ENCODE results near the gene PPP1R16B.

Gene PPP1R16B

DNA sequence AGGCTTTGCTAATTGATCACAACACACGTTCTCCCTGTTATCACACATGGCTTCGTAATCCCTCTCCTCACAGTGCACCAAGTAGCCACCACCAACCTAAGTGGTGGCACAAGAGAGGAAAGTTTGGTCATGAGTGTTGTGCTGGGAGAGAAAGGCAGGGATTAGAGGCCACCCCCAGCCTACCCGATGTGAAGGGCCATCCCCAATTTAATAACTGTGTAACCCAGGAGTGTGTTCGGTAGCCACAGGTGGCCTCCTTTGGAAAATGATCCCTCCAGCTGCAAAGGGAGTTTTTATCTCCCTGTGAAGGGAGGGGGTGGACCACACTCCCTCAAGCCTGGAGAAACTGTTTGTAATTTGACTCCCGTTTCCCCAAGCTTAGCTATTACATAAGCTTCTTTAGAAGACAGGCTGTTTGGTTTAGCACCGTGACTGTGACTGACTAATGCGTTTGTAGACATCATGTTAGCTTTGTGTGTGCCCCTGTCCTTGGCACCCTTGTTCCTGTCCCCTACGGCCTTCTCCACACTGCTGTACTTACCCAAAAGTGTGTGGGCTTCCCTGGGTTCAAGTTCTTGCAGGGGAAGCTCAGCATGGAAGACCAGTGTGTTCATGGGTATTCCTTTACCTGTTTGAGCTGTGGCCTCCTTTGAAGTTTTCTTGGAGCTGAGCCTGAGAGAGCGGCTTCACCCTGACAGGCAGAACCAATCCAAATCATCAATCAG is 20.6 kb downstream of the PPP1R16B start:
- no peak for DNase-seq (ENCODE audit: low read depth in 1 of 2, low spot score in 1 of 2)

DNA sequence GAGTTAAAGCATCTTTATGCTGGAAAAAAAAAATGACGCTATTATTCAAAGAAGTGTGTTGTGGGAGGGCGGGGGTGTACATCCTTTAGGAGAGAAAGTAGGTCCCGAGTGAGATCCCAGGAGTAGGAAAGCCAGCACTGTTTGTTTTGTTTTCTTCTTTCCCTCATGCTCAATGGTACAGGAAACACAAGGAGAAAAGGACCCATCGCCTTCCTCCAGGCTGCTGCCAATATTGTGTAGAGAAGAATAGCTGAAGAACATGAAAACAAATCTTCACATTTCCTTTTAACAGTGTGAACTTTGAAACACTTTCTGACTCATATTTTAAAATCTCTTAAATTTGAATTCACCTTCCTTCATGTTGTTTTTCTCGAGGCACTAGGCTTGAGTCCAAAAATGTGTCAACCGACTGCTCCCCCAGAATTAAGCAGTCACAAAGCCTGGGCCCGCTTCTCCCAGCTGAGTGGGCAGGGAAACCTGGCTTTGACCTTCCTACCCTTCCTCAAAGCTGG is 22.3 kb downstream of the PPP1R16B start:
- no peak for DNase-seq (ENCODE audit: low read depth in 1 of 2, low spot score in 1 of 2)

DNA sequence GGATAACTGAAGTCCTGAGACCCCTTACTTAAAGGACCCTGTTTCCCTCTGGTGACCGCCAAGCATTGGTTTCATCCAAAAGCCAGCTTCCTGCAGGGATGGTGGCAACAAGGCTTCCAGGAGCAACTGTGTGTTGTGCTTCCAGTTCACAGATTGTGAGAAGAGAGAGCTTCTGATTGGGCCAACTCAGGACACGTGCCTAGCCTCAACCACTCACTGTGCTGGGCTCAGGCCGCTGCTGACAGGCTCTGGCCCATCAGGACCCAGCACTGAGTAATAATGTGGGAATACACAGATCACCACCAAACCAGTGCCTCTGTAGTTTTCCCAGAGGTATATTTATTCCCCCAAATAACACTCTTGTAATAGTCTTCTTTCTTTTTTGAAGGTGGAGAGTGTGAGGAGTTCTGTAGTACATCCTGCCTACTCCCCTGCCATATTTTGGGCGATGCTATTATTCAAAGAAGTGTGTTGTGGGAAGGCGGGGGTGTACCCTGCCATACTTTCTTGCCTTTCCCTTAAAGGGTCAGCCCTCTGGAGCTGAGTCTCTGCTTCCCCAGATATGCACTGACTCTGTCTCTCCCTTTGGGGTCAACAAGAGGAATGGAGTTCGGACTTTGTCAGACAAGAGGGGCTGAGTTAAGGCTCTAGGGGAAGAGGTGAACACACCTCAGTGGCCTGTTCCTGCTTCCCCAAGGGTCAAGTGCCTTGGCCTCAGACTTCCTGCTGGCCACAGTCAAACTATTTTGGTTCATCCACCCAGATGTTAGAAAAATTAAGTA is 23.2 kb downstream of the PPP1R16B start:
- DNase-seq (ENCODE audit: low read depth in 1 of 2, low spot score in 1 of 2): no peak

DNA sequence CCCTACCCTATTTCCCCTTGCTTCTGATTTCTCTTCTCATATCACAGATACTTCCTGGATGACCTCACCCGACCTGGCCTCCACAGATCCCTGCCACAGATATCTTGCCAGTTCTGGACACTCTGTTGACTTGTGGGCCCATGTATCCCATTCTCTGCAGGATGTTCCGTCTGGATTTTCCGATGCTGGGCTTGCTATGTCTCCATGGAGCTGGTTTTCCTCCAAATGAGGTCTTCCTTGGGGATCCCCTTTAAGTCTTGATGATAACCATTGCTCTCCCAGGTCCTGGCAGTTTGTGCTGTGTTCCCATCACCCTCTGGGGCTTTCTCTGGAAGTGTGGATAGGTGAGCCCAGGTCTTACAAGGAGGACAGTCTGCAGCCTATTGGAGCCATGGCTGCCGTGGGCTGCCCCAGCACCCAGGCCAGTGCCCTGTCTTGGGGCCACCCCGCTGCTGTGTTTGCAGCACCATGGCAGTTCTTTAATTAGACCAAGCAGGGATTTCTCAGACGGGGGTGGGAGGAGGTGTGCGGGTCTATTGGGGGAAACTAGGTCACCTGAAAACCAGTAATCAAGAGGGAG is 23.9 kb downstream of the PPP1R16B start:
- DNase-seq (ENCODE audit: low read depth in 1 of 2, low spot score in 1 of 2): no peak

DNA sequence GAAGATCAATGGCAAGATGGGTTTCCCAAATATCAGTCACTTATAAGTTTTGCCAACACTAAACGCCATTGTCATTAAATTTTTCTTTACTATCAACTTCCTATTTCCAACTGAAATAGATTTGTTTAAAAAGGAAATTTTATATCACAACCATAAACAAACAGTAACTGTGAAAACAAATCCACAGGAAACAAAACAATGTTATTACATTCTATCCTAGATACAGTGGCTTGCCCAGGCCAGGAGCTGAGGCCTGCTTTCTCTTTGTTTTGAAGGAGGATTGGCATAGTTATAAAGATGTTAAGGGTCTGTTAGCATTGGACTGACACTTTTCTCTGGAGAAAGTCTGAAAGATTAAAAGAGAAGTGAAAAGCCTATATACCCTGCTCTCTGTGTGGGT is 24.9 kb downstream of the PPP1R16B start:
- no peak for DNase-seq (ENCODE audit: low read depth in 1 of 2, low spot score in 1 of 2)

DNA sequence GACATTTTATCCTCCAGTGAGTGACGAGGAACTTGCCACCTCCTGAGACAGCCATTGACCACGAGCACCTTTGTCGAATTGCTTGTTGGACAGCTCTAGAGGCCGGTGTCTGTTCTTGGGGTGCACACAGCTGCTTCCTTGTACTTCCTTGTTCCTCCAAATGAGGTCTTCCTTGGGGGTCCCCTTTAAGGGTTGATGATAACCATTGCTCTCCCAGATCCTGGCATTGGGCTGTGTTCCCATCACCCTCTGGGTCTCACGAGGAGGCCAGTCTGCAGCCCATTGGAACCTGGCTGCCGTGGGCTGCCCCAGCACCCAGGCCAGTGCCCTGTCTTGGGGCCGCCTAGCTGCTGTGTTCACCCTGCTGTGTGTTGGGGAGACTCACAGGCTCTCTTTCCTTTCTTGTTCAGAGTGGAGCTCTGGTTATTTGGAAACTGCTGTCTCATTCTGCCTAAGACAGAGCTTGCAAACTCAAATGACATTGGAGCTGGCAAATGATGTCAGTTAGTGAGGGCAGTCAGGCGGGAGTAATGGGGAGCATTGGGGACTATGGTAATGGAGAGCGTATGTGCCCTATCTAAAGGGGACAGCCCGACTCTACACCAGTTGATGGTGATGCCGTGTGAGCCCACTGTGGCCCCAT is 25.7 kb downstream of the PPP1R16B start:
- DNase-seq (ENCODE audit: low read depth in 1 of 2, low spot score in 1 of 2): no peak

DNA sequence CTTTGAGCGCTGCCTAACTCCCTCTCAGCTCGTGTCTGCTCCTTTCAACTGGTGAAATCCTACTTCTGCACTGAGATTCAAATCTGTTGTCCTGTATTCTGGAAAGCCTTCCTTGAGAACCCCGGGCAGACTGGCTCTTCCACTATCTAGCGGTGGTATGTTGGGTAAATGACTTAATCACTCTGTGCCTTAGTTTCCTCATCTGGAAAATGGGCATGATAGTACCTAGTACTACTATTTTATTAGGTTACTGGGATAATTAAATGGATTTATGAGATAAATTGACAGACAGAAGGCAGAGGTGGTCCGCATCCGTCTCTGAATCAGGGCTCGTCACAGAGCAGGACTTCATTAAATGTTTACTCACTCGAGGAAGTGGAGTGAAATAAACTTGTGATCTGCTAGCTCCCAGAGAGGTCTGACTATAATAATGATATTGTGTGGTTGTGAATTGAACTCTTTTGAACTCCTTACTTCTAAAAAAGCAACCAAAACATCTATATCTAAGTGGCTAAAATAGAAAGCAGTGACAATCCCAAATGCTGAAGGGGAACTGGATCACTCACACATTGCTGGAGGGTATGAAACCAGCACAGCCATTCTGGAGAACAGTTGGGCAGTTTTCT is 26.6 kb downstream of the PPP1R16B start:
- DNase-seq (ENCODE audit: low read depth in 1 of 2, low spot score in 1 of 2): no peak

DNA sequence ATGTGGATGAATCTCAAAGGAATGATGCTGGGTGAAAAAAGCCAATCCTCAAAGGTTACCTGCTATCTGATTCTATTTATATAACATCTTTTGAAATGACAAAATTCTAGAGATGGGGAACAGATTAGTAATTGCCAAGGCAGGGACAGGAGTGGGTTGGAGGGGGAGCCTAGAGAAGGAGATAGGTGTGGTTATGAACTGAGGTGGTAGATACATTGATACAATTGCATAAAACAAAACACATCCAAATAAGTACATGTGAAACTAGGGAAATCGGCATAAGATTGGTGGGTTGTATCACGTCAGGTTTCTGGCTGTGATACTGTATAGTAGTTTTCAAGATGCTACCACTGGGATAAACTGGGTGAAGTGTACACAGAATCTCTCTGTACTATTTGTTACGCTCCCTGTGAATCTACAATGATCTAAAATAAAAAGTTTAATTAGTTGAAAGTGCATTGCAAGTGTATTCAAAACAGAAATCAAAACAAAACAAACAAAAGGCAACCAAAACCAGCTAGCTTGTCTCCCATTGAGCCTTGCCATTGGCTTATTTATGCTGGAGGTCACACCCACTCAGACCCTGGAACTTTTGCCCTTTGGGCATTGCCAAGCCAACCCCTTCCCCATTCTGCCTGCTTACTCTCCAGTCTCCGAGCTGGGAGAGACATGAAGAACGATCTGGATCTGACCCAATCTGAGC is 27.8 kb downstream of the PPP1R16B start:
- no peak for DNase-seq (ENCODE audit: low read depth in 1 of 2, low spot score in 1 of 2)

DNA sequence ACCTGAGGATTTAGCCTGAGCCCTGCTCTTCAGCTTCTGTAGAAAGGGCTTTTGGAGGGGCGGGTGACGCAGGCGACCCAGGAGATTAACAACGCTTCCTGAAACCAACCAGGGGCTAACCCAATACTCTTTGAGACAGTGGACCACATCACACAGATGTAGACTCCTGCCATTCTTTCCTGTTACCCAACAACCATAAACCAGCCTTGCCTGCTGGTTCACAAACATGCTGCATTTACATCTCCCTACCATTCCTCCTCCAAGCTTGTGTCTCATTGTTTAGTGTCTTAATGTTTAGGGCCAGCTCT is 28.3 kb downstream of the PPP1R16B start:
- no peak for DNase-seq (ENCODE audit: low read depth in 1 of 2, low spot score in 1 of 2)

DNA sequence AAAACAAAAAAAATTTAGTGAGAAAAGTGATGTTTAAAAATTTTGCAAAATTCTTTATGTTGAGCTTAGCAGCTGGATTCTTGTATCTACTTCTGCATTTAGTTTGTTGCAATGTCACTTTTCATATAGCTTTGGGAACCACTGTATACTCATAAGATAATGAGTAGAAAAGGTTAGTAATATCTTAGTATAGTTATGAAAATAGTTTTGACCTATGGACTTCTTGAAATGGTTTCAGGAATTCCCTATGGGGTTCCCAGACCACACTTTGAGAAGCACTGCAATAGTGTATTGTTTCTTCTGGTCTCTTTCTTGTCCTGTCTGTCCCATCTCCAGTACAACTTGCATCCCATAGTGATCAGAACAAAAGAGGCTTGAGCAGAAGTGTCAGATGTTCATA is 29.4 kb downstream of the PPP1R16B start:
- DNase-seq (ENCODE audit: low read depth in 1 of 2, low spot score in 1 of 2): no peak

DNA sequence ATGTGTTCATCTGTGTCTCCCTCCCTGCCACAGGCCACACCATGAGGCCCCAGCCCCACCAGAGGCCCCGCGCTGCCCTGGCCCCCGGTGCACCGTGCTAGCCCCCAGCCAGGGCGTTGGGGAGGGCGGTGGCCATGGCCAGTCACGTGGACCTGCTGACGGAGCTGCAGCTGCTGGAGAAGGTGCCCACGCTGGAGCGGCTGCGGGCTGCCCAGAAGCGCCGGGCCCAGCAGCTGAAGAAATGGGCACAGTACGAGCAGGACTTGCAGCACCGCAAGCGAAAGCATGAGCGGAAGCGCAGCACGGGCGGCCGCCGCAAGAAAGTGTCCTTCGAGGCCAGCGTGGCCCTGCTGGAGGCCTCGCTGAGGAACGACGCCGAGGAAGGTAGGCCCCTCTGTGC is 30.3 kb downstream of the PPP1R16B start:
- no peak for DNase-seq (ENCODE audit: low read depth in 1 of 2, low spot score in 1 of 2)

DNA sequence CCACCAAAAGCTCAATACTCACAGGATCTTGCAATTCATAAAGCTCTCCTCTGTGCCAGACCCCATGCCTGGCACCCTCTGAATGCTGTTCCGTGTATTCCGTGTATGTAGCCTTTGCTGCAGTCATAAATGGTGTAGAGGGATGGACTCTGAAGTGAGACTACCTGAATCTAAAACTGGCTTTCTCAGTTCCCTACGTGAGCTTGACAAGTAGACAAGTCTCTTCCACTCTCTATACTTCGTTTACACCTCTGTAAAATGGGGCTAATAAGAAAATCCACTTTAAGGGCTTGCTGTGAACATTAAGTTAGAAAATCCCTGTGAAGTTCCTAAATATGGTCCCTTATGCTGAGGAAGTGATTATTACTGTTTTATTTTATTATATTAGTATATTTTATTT is 31.5 kb downstream of the PPP1R16B start:
- no peak for DNase-seq (ENCODE audit: low read depth in 1 of 2, low spot score in 1 of 2)

DNA sequence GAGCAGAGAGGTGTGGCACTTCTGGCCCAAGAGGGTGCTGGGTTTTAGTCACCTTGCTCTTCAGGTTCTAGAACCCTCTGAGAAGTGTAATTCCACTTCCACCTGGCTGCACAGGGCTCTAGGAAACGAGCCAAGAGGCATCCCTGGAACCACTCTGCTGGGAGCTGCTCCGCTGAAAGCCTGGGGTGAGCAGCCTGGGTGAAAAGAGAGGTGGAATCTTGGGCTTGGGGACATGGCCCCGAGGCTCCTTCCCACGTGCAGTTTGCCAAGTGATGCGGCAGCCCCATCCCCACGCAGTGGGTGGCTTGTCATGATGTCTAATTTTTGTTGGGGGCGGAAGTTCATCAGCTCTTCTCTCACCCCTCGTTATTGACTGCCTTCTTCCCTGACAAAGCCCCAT is 32.8 kb downstream of the PPP1R16B start:
- no peak for DNase-seq (ENCODE audit: low read depth in 1 of 2, low spot score in 1 of 2)

DNA sequence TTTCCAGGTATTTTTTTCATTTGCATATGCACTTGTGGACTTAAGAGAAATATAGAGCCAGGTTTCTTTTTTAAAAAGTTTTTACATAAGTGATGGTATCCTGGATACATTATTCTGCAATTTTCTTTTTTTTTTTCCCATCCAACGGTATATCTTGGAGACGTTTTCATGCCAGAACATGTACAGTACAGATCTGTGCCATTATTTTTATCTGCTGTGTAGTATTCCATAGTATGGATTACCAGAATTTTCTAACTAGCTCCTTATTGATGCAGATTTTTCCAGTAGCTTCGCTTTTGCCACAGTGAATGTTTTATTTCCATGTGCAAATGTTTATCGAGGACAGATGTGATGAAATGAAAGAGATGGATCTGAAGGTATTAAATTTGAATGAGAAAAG is 34.1 kb downstream of the PPP1R16B start:
- no peak for DNase-seq (ENCODE audit: low read depth in 1 of 2, low spot score in 1 of 2)

DNA sequence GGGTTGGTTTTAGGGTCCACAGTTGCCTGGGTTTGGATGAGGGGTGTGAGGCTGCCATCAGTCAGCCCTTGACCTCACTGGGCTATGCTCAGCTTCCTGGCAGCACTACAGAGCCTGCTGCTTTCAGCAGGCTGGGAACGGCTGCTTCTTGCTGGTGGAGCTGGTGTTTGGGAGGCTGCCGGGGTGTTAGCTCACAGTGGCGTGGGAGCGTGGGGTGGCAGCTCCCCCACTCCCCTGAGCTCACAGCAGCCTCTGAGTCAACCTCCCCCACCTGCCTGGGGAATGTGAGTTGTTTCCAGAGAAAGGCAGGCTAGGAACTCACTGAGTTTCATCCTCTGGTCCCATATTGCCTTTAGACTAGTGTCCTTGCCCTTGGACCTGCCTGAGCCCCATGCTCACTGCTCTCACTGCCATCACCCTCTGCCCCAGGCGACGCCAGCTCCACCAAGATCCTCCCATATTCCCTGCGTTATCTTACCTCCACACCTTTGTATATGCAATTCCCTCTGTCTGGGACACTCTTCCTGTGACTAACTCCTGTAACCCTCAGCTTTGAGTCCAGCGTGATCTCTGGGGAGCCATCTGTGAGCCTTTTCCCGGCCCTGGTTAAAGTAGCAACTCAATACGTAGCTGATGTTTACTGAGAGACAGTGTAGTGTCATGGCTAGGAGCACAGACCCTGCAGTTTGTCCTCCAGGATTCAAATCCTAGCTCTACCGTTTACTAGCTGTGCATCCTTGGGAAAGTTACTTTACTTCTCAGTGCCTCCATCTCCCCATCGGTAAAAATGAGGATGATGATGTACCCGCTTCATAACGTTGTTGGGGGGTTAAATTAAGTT is 34.8 kb downstream of the PPP1R16B start:
- DNase-seq (ENCODE audit: low read depth in 1 of 2, low spot score in 1 of 2): peak in 1 of 2 donors; percentile 25

DNA sequence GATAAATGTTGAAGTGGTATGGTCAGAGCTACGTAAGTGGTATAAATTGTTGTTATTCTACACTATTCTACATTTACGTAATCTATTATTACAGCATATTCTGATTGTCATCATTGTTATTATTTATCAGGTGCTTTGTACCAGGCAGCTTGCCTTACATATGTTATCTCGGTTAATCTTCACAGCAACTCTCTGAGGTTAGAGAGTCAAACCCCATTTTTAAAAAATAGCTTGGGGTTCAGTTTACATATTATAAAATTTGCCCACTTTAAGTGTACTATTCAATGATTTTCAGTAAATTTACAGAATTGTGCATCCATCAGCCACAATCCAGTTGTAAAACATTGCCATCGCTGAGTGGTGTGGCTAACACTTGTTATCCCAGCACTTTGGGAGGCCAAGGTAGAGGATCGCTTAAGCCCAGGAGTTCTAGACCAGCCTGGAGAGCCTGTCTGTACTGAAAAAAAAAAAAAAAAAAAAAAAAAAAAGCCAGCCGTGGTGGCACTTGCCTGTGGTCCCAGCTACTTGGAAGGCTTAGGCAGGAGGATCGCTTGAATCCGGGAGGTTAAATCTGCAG is 35.5 kb downstream of the PPP1R16B start:
- no peak for DNase-seq (ENCODE audit: low read depth in 1 of 2, low spot score in 1 of 2)

DNA sequence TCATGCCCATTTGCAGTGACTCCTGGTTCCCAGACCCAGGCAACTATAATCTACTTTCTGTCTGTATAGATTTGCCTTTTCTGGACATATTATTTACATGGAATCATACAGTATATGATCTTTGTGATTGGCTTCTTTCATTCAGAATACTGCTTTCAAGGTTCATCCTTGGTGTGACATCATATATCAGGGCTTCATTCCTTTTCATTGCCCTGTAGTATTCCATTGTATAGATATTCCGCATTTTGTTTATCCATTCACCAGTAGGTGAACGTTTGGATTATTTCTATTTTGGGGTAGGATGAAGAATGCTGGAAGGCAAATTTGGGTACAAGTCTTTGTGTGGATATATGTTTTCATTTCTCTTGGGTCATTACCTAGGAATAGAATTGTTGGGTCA is 36.1 kb downstream of the PPP1R16B start:
- no peak for DNase-seq (ENCODE audit: low read depth in 1 of 2, low spot score in 1 of 2)

DNA sequence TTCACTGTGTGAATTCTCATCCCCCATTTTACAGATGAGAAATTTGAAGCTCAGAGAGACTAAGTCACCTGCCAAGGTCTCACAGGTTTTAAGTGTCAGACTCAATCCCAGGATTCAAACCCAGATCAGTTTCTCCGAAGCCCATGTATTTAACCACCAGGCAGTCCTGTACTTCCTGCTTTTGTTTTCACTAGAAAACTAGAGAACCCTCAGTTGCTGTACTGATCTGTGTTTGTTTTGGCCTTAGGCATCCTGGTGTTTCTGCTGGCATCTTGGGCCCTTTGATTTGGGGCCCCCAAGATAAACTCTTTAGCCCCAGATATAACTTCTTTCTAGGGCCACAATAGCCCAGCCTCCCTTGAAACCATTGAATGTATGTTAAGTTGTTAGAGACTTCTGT is 36.5 kb downstream of the PPP1R16B start:
- DNase-seq (ENCODE audit: low read depth in 1 of 2, low spot score in 1 of 2): no peak

DNA sequence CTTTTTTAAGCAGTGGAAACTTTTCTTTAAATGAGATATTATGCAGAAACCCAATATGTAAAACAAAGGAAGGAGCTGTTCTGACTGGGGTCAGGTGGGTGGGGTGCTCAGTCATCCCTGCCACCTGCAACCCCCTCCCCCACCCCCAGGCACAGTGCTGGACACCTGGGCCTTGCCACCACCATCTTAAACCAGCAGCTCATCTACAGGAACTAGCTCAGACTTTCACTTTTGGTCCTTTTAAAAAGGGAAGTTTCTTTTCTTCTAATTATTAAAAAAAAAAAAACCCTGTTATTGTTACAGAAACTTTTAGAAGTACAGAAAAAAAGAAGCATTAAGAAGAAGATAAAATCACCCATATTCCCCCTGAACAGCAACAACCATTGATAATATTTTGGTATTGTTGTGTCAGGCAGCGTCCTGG is 37.1 kb downstream of the PPP1R16B start:
- peak in 1 of 2 donors; percentile 42 for DNase-seq (ENCODE audit: low read depth in 1 of 2, low spot score in 1 of 2)

DNA sequence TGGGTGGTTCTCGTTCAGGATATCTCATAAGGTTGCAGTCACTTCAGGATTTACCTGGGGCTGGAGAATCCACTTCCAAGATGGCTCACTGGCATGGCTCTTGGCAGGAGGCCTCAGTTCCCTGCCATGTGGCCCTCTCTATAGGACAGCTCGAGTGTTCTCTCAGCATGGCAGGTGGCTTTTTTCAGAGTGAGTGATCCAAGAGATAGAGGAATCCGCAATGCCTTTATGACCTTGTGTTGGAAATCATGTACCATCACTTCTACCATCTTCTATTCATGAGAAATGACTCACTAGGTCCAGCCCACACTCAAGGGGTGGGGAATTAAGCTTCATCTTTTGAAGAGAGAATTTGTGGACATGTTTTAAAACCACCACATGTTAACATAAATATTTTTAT is 37.8 kb downstream of the PPP1R16B start:
- DNase-seq (ENCODE audit: low read depth in 1 of 2, low spot score in 1 of 2): no peak
